A204.1 (cell line): ENCODE data around the gene ACSL3.

Experiments used
- FAIRE-seq: peaks from 2 replicates; lab custom pipeline; 2012; peaks lifted over from hg19 to GRCh38; lab: Jason Lieb, UNC

ACSL3 gene

GRCh38 chr2:222883420-222883819 lies 22.6 kb downstream of the ACSL3 start:
- FAIRE-seq, result no peak

DNA sequence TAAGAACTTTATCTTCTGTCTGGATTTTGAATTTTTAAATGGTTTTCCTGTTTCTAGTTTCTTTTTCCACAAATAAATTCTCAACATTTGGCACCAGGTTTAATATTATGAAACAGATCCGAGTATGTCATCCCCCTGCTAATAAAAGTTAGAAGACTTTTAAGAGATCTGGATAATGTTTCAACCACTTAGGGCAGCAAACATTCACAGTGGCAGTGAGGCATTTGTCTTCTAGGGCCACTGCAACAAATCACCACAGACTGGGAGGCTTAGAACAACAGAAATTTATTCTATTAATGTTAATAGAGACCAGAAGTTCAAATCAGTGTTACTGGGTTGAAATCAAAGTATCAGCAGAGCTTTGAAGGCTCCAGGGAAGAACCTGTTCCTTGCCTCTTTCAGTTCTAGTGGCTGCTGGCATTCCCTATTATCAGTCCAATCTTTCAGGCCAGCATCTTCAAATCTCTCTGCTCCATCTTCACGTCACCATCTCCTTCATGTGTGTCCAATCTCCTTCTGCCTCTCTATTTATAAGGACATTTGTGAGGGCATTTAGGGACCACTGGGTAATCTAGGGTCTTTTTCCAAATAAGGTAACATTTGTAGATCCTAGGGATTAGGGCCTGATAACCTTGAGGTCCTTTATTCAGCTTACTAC lies 23.4 kb downstream of the ACSL3 start:
- FAIRE-seq, result no peak

GRCh38 chr2:222884805-222885424 lies 24.1 kb downstream of the ACSL3 start:
- no peak for FAIRE-seq

DNA sequence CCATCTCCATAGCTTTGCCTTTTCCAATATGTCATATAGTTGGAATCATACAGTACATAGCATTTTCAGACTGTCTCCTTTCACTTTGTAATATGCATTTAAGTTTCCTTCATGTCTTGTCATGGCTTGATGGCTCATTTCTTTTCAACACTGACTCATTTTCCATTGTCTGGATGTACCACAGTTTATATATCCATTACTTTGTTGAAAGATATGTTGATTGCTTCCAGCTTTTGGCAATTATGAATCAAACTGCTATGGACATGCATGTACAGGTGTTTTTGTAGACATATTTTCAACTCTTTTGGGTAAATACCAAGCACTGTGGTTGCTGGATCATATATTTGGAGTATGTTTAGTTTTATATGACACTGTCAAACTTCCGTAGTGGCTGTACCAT lies 26.3 kb downstream of the ACSL3 start:
- no peak for FAIRE-seq

- FAIRE-seq, result no peak
These were observed 27.9 kb downstream of the ACSL3 start for GRCh38 chr2:222888716-222889115.

DNA sequence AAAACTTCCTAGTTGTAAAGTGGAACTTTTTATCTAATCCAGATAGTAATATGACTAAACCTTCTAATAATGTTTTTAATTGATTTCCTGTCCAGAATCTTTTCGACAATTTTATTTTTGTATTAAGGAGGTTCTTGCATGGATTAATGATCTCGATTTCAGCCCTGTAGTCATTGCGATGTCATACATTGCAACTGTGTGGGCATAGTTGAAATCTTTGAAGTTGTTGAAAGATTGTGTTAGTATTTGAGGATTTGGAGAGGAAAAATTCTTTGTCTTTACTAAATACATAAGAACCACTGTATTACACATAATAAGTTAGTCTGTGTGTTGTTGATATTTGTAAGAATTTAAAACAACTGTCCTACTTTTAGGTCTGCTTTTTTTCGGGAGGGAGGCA lies 31.1 kb downstream of the ACSL3 start:
- FAIRE-seq, result no peak

DNA sequence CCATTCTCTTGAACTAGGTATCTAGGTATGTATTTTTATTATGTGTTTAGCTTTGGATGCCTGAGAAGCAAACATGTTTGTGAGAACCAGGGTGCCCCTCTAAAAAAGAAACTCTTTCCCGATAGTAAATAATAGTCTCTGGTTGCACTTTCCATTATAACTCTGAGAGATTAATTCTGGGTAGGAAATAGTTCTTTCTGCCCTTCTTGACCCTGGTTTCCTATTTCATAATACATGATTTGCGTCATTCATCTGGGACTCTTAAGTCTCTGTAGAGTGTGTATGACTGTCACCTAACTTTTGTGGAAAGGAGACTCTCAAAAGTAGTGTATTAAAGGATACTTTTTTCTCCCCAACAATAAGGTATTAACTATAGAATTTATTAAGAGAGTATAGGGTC lies 31.5 kb downstream of the ACSL3 start:
- FAIRE-seq, result no peak

GRCh38 chr2:222892761-222893160 lies 31.9 kb downstream of the ACSL3 start:
- FAIRE-seq, result no peak

DNA sequence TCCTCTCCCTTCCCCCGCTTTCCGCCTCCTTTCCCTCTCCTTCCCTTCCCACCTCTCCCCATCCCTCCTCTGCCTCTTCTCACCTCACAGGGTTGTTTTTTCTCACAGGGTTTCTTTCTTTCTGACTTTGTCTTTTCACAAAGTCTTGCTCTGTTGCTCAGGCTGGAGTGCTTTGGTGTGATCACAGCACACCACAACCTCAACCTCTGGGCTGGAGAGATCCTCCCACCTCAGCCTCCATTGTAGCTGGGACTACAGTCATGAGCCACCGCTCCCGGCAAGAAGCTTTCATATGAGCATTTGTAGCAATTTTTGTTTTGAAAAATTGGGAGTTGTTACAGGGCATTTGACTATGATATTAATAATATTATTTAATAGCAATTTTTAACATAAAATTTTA lies 32.9 kb downstream of the ACSL3 start:
- FAIRE-seq, result no peak

GRCh38 chr2:222895144-222895543 lies 34.3 kb downstream of the ACSL3 start:
- FAIRE-seq, result no peak

GRCh38 chr2:222897898-222898297 lies 37.1 kb downstream of the ACSL3 start:
- no peak for FAIRE-seq

GRCh38 chr2:222899413-222900181 lies 38.8 kb downstream of the ACSL3 start:
- FAIRE-seq, result no peak

DNA sequence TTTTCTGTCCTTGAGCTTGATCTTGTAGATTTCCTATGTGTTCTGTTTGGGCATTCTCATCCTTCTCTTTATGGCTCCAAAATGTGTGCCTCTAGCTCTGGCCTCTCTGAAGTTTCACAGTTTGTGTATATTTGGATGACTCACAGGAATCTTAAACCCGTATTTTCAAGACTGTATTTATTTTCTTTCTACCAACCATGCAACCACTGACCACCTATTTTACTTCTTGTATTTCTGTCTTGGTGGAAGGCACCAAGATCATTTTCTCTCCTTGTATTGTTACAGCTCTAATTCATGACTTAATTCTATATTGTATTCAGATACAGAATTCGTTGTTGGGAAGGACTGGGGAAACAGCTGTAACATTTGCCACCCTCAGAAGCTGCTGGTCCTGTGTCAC lies 39.5 kb downstream of the ACSL3 start:
- FAIRE-seq, result no peak

GRCh38 chr2:222902660-222903059 lies 41.8 kb downstream of the ACSL3 start:
- no peak for FAIRE-seq

DNA sequence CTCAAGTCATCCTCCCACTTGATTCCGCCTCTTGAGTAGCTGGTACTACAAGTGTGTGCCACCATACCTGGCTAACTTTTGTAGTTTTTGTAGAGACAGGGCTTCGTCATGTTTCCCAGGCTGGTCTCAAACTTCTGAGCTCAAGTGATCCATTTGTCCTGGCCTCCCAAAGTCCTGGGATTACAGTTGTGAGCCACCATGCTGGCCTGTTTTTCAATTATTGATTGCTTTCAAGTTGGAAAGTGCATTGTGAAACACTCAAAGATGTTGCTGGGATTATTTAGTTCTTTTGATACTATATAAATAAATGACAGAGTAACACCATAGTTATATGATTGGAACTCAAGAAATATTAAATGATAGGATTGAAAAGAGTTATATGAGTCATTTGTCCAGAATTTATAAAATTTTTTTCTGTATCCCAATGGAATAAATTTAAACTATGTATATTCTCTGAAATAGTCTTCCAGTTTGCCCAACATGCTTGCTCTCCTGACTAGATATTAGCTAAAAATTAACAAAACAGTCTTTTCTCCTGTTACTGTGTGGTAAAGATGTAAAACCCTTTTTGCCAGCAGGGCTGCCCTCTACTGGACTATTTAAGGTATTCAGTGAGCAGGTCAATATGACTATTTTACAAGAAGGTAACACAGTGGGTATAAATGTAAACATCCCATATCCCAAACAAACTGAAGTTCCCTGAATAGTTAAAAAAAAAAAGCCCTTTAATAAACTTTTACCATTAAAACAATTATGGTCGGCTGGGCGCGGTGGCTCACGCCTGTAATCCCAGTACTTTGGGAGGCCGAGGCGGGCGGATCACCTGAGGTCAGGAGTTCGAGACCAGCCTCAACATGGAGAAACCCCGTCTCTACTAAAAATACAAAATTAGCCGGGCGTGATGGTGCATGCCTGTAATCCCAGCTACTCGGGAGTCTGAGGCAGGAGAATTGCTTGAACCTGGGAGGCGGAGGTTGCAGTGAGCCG lies 42.7 kb downstream of the ACSL3 start:
- FAIRE-seq, result peak; percentile 81

GRCh38 chr2:222904557-222905258 lies 43.9 kb downstream of the ACSL3 start:
- no peak for FAIRE-seq

- FAIRE-seq, result no peak
These were observed 46.2 kb downstream of the ACSL3 start for GRCh38 chr2:222907048-222907447.

DNA sequence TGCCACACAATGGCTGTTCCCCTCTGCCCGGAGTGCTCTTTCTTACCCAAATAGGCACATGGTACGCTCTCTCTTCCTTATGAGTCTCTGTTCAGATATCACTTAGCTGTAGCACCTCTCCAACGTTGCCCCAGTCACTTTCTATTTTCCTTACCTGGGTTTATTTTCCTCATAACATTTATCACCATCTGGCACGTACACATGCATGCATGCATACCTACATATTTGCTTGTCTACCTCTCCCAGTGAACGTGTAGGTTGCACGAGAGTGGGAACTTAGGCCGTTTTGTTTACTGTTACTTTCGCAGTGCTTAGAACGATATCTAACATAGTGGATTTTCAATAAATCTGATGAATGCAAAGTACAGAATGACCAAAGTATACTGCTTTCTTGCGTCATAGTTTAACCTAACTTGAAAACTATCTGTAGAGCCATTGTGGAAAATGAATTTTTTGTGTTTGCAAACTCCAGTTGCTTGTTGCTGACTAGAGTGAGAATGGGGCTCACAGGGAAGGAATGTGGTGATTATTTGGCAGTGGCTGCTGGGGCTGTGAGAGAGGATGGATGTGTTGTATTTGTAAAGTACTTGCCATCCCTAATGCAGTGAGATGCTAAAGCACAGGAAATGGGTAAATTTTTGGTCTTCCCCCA lies 47.1 kb downstream of the ACSL3 start:
- FAIRE-seq, result no peak

DNA sequence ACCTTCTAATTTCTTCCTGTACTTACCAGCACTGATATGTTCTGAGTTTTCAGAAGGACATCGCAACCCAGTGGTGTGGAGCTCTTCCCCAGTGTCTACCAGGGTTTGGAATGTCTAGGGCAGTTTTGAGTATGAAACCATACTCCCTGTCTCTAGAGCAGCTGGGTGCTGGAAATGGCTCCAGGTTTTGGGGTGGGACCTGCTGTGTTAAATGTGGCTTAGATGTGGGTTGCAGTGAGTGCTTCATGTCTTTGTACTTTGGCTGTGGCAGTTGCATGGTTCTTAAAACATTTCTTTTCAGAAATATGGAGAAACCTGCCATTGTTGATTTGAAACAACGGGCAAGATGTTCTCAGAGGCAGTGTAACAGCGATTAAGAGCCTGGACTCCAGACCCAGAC lies 48.5 kb downstream of the ACSL3 start:
- no peak for FAIRE-seq

- no peak for FAIRE-seq
These were observed 51.3 kb downstream of the ACSL3 start for GRCh38 chr2:222912117-222912516.

DNA sequence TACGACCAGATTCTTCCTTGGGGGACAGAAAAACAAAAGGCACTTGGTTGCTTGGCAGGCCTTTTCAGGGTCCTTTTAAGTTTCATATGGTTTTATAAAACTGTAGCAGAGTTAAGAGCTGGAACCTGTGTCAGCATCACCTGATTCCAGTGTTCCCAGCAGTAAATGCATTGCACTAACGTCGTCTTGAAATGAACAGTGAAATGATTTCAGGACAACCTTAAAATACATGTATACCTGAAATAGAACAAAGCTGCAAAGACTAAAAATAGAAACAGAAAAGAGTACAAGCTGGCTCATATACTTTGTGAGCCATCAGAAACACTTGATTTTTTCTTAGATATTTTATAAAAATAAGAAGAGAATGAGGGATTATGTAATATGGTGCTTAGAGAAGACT lies 51.9 kb downstream of the ACSL3 start:
- FAIRE-seq, result no peak
